Activated B cell treated with CpG ODN at 0.5 μM for 24 hours (primary cell): ENCODE data around the gene VLDLR. TPM values are rescaled to one million over a fixed set of nuclear protein-coding genes. Genes with fewer than 3 reads are reported as not detected.

Source experiments
- ATAC-seq: fragments of 200-7000 bp; cut with Tn5 transposase; one replicate; pipeline ENCODE4 v1.10.0; 2021; ENCODE audit warnings: low read depth, mild to moderate bottlenecking, moderate library complexity
- CTCF ChIA-PET: fragments of 350-600 bp; sonication (Branson Sonifier 250); formaldehyde crosslinking; loops from one replicate; lab custom pipeline; 2021; ENCODE audit warnings: antibody characterized with exemption; lab: Charles Lee
- POLR2A ChIA-PET: fragments of 350-600 bp; sonication (Branson Sonifier 250); formaldehyde crosslinking; loops from one replicate; lab custom pipeline; 2021; ENCODE audit warnings: antibody characterized with exemption; lab: Charles Lee
- DNase-seq: peaks from one replicate; pipeline ENCODE4 v3.0.0; 2022
- H3K27ac Mint-ChIP-seq: one replicate; pipeline ENCODE4 v1.8.0; 2020; ENCODE audit warnings: mixed read lengths
- H3K27me3 Mint-ChIP-seq: one replicate; pipeline ENCODE4 v1.8.0; 2021; ENCODE audit warnings: mixed read lengths
- H3K36me3 Mint-ChIP-seq: one replicate; pipeline ENCODE4 v1.8.0; 2021; ENCODE audit warnings: low read depth, mixed read lengths
- H3K4me1 Mint-ChIP-seq: one replicate; pipeline ENCODE4 v1.8.0; 2021; ENCODE audit warnings: mixed read lengths
- H3K4me3 Mint-ChIP-seq: one replicate; pipeline ENCODE4 v1.8.0; 2020; ENCODE audit warnings: mild to moderate bottlenecking, mixed read lengths
- H3K9me3 Mint-ChIP-seq: one replicate; pipeline ENCODE4 v1.8.0; 2020; ENCODE audit warnings: mixed read lengths
- intact Hi-C: fragments of 100-400 bp; cut with micrococcal nuclease; formaldehyde crosslinking; loops from one replicate; pipeline ENCODE4 v1.15.1; 2024
- total RNA-seq: library from RNA; stranded (reverse); gene quantifications from 2 replicates; pipeline ENCODE4 v1.2.3, GENCODE V29; 2022
- TF ChIP-seq, protein P1 (sequence below): fragments of 200-600 bp; IDR thresholded peaks from one replicate; pipeline ENCODE4 v1.8.0; 2022; ENCODE audit warnings: antibody characterized with exemption, mild to moderate bottlenecking

VLDLR gene
- total RNA-seq, 1 donor from 2014 or later: 1.3 TPM

DNA sequence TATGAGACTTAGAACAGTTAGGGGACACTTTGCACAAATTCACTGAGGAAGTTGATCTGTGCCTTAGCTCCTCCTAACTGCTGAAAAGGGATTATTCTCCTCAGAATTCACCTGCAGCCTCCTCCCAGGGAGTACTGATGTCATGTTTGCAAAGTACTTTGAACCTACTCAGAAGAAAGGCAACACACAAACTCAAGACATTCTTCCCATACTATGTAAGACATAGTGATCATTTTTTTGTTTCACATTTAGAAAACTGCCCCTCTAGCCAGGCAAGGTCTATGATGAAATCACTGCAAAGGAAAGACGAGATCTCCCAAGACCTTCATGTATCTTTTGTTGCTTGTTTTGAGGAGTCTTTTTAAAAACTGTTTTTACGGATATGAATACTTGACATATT, 10.6 kb upstream of the VLDLR start:
- TF ChIP-seq, protein P1, sequence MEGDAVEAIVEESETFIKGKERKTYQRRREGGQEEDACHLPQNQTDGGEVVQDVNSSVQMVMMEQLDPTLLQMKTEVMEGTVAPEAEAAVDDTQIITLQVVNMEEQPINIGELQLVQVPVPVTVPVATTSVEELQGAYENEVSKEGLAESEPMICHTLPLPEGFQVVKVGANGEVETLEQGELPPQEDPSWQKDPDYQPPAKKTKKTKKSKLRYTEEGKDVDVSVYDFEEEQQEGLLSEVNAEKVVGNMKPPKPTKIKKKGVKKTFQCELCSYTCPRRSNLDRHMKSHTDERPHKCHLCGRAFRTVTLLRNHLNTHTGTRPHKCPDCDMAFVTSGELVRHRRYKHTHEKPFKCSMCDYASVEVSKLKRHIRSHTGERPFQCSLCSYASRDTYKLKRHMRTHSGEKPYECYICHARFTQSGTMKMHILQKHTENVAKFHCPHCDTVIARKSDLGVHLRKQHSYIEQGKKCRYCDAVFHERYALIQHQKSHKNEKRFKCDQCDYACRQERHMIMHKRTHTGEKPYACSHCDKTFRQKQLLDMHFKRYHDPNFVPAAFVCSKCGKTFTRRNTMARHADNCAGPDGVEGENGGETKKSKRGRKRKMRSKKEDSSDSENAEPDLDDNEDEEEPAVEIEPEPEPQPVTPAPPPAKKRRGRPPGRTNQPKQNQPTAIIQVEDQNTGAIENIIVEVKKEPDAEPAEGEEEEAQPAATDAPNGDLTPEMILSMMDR: no peak
- CTCF ChIA-PET: no interaction called here
- H3K36me3 Mint-ChIP-seq: no peaks in the 10 kb centered on the region
- peaks cover 12% of the 10 kb centered on the region for H3K27me3 Mint-ChIP-seq
- ATAC-seq (no peak), DNase-seq (no peak)
- no peaks in the 10 kb centered on the region for H3K4me1 Mint-ChIP-seq
- no peaks in the 10 kb centered on the region for H3K9me3 Mint-ChIP-seq
- intact Hi-C loops: no loop called here
- no peak overlapping the region for H3K4me3 Mint-ChIP-seq
- POLR2A ChIA-PET: no interaction called here
- no peak overlapping the region for H3K27ac Mint-ChIP-seq

DNA sequence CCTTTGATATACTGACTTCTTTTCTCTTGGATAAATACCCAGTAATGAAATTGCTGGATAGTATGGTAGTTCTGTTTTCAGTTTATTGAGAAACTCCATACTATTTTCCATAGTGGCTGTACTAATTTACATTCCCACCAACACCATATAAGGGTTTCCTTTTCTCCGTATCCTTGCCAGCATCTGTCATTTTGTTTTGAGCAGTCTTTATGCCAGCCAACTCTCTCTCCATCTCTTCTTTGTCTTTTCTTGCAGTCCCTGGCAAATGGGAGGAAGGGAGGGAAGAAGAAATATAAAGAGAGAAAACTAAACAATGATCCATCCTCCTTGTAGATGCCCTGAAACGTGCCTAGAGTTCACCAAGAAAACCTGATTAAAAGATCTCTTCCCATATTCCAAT, 9.6 kb upstream of the VLDLR start:
- ATAC-seq (no peak), DNase-seq (no peak)
- intact Hi-C loops: no loop called here
- peaks cover 12% of the 10 kb centered on the region for H3K27me3 Mint-ChIP-seq
- no peak overlapping the region for H3K27ac Mint-ChIP-seq
- no peaks in the 10 kb centered on the region for H3K36me3 Mint-ChIP-seq
- H3K9me3 Mint-ChIP-seq: no peaks in the 10 kb centered on the region
- POLR2A ChIA-PET: no interaction called here
- TF ChIP-seq, protein P1: no peak
- CTCF ChIA-PET: no interaction called here
- H3K4me3 Mint-ChIP-seq: no peak overlapping the region
- no peaks in the 10 kb centered on the region for H3K4me1 Mint-ChIP-seq

DNA sequence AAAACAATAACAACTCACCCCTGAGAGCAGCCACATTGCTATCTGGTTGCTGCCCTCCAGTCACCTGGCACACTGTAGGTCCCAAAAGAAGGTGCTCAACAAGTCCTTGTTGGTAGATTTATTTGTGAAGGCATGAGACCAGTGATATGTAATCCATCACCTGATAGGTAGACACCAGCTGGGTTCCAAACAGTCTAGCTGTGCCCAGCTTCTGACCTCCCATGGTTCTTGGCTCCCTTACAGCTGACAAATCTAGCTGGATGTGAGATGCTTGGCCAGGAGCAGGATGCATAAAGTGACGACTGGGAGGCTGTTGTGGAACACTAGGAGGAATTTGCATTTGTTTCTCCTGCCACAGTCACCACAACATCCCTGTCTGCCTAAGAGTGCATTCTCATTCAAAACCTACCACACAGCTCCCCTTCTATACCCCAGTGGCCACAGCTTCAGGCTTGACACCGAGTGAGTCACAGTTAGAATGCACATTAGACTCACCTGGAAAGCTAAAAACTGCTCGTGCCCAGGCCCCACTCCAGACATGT, 7.8 kb upstream of the VLDLR start:
- TF ChIP-seq, protein P1: no peak
- ChIA-PET CTCF (no interaction called here), POLR2A (no interaction called here)
- no peak overlapping the region for H3K27ac Mint-ChIP-seq
- DNase-seq: no peak
- peaks cover 12% of the 10 kb centered on the region for H3K27me3 Mint-ChIP-seq
- no peak for ATAC-seq
- intact Hi-C loops: no loop called here
- H3K4me3 Mint-ChIP-seq: no peak overlapping the region
- no peaks in the 10 kb centered on the region for H3K9me3 Mint-ChIP-seq
- no peaks in the 10 kb centered on the region for H3K36me3 Mint-ChIP-seq
- no peaks in the 10 kb centered on the region for H3K4me1 Mint-ChIP-seq

DNA sequence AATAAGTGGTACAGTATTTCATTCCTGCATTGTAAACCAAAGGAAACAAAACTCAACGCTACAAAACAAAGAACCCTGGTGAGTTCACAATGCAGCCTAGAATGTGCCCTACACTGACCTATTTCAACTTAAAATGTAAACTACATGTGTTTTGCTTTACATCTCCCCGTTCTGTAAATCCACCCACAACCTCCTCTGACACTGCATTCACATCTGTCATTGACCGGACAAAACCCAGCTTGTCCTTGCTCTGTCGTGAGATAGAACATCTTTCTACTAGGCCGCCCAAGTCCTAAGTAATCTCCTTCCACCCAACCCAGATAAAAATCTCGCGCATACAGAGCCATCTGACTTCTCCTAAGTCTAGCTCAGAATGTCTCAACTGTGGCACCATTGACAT, 6.1 kb upstream of the VLDLR start:
- H3K9me3 Mint-ChIP-seq: no peaks in the 10 kb centered on the region
- CTCF ChIA-PET: no interaction called here
- H3K27me3 Mint-ChIP-seq: peaks cover 21% of the 10 kb centered on the region
- intact Hi-C loops: no loop called here
- POLR2A ChIA-PET: no interaction called here
- H3K27ac Mint-ChIP-seq: no peak overlapping the region
- H3K4me3 Mint-ChIP-seq: no peak overlapping the region
- no peak for ATAC-seq
- no peaks in the 10 kb centered on the region for H3K4me1 Mint-ChIP-seq
- TF ChIP-seq, protein P1: no peak
- no peak for DNase-seq
- no peaks in the 10 kb centered on the region for H3K36me3 Mint-ChIP-seq

DNA sequence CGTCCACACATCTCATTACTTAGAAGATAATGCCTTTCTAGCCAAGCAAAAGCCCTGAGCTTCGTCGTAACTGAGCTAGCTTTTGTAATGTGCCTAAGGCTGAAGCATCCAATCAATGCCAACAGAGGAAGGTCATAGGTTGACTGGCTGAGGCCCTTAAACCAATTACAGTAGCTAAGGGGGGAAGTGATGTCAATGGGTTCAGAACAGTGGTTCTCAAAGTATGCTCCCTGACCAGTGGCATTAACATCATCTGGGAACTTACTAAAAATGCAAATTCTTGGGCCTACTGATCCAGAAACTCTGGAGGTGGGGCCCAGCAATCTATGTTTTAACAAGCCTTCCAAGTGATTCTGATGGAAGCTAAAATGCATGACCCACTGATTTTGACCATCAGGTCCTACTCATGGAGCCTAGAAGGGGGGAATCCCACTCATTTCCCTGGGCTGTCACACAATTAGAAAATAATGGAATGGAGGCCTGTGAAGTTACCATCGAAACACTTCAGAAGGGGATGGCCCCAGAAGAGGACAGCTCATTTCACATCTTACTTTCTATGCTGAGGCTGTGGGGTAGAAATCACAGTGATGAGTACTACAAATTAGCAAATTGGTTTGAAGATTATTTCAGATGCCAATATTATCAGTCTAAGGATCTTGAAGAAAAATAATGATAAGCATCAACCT, 4.8 kb upstream of the VLDLR start:
- POLR2A ChIA-PET: no interaction called here
- peaks cover 22% of the 10 kb centered on the region for H3K27me3 Mint-ChIP-seq

More for the DNA sequence above, 4.8 kb upstream of the VLDLR start:
- intact Hi-C loops: no loop called here
- no peak overlapping the region for H3K4me3 Mint-ChIP-seq
- ATAC-seq (no peak), DNase-seq (no peak)
- CTCF ChIA-PET: no interaction called here
- no peaks in the 10 kb centered on the region for H3K36me3 Mint-ChIP-seq
- no peak overlapping the region for H3K27ac Mint-ChIP-seq
- no peaks in the 10 kb centered on the region for H3K9me3 Mint-ChIP-seq
- H3K4me1 Mint-ChIP-seq: peaks cover 6% of the 10 kb centered on the region
- TF ChIP-seq, protein P1: no peak
